GM18870 (cell line): ENCODE measurements around the gene ENHO.

Source experiments
- ATAC-seq: cut with Tn5 transposase; IDR thresholded peaks from one replicate; pipeline ENCODE4 v1.9.1; 2021; ENCODE audit warnings: moderate library complexity; ENCODE audit not compliant: unreplicated experiment

The ENHO gene

GRCh38 chr9:34508463-34508862, 14.3 kb downstream of the ENHO start:
- ATAC-seq: no peak

- ATAC-seq: no peak
These were observed 14.8 kb downstream of the ENHO start for GRCh38 chr9:34507966-34508365.

GRCh38 chr9:34507556-34507955, 15.2 kb downstream of the ENHO start:
- no peak for ATAC-seq

DNA sequence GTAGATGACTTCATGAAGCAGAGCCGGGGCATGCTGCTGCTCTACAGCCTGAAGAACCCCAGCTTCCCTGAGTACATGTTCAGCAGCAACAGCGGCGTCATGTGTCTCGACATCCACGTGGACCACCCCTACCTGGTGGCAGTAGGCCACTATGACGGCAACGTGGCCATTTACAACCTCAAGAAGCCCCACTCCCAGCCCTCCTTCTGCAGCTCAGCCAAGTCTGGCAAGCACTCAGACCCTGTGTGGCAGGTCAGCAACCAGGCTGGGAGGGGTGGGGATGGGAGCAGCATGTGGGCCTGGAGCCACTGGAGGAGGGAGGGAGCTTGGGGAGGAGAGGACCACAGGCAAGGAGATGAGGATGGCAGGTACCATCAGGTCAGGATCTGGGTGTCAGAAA, 16.2 kb downstream of the ENHO start:
- ATAC-seq: no peak

DNA sequence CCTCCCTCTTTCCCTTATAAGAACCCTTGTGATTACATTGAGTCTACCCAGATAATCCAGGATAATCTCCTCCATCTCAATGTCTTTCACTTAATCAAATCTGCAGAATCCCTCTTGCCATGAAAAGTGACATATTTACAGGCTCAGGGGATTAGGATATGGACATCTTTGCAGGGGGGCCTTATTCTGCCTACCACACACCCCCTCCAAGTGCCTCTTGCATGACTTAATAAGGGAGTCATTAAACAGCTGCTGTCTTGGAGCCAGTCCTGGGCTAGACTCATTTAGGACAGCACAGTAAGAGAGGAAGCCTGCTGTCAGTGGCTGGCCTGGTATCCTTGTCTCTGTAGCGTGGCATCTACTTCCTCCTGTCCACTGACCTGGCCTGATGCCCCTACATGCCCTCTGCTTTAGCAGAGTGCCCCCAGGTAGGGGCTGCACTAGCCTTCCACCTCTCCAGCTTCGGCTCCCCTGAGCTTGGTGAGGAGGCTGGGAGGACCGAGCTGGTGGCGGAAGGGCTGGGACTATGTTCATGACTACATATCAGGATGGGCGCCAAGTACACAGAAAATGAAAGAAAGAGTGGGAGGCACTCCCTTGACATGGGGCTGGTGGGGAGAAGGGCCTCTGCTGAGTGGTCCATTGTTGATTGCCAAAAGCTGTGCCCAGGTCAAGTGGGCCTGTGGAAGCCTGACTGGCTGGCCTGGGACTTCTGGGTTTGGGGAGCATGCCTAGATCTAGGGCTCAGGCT, 17.2 kb downstream of the ENHO start:
- no peak for ATAC-seq

DNA sequence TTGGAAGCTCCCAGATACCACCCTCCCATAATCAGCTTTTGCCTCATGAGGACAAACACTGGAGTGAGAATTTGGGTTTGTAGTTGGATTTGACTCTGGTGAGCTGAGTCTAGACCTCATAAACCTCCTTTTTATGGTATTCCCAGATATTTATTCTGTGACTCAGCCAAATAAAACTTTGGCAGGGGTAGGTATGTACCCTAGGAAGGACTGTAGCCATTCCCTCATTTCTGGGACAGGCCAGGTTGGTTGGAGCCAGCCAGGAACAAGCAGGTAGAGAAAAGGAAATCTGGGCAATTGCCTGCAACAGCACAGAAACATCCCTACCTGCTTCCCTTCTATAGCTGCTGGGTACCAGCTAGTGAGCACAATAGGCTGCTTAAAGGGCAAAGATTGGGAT, 19.4 kb downstream of the ENHO start:
- ATAC-seq: no peak

DNA sequence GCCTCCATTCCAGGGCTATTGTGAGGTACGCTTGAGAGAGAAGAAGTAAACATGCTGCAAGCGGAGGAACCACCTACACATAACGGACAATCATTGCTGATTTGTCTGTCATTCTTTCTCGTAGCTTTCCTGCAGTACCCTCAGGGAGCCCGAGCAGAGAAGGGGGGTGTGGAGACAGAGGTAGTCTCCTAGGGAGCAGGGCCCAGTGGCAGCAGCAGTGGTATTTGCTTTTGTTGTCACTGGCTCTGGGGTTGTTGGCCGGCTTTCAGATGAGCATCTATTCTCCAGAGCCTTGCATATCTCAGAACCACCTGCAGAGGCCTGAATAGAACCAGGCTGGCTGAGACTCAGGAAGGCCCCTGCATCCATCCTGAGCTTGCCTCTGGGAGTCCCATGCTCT, 19.9 kb downstream of the ENHO start:
- ATAC-seq: no peak

DNA sequence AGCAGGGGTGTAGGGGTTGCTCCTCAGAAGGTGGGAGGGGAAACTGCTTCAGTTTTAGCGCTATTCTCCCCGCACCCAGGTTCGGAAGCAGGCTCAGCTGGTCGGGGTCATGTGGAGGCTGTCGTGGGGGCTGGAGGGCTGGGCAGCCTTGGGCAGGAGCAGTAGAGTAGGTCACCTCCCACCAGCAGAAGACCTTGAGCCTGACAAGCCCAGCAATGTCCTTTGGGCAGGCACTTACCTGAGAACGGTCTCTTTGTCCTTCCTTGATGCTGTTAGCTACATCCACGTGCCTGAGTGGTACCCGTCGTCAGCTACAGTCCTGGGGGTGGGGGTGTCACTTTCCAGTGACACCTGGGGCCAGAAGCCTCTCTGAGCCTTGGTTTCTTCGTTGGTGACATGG, 20.3 kb downstream of the ENHO start:
- ATAC-seq: no peak

DNA sequence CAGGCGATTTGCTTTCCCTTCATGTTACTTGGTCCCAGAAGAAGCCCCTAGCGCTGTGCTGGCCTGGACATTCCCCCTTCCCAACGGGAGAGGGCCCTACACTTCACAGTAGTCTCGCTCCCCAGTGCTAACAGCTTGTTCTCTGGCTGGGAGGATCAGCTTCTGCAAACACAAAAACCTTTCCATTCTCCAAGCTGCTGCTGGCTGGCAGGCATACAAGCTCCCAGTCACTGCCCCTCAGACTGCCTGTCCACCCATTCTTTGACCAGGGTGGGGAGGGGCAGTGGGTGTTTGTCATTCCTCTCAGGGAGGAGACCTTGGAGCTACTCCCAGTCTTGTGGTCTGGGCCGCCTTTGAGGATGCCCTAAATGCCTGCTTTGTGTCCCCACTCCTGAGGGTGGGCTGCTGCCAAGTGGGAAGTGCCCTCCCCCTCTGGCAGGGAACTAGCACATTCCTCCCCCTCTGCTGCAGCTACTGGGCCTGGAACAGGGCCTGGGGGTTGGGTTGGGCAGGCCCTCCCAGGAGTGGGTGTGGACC, 20.8 kb downstream of the ENHO start:
- ATAC-seq: no peak

DNA sequence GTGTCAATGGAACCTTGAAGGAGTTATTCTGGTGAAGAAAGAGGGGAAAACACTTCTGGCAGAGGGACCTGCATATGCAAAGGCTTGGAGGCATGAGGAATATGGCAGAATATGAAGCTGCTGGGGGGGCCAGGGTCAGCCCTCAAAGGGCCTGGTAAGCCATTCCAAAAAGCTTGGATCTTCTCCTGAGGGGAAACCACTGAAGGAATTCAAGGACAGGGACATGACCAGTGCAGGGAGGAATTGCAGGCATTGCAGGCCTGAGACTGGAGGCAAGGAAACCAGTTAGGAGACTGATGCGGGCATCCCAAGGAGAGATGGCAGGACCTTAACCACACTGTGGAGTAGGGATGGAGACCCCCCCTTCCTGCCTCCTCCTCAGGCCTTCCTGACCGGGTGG, 21.4 kb downstream of the ENHO start:
- ATAC-seq: no peak

- ATAC-seq: no peak
These were observed 22.0 kb downstream of the ENHO start for GRCh38 chr9:34500623-34501267.

DNA sequence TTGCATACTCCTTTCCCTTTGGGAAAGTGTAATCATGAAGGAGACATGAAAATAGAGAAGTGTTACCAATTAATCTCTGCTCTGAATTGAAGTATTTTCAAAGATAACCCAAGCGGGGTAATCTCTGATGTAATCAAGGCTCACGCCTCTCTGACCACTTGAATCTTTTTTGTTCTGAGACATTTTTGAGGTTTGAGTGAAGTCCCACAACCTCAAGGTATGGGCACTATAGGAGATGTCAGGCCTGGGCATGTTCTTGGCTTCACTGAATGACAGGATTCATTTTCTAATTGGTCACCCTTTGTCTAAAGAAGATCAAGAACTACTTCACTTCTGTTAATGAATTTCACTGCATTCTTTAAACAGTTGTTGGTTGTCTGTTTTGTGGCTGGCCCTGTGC, 23.7 kb downstream of the ENHO start:
- no peak for ATAC-seq

DNA sequence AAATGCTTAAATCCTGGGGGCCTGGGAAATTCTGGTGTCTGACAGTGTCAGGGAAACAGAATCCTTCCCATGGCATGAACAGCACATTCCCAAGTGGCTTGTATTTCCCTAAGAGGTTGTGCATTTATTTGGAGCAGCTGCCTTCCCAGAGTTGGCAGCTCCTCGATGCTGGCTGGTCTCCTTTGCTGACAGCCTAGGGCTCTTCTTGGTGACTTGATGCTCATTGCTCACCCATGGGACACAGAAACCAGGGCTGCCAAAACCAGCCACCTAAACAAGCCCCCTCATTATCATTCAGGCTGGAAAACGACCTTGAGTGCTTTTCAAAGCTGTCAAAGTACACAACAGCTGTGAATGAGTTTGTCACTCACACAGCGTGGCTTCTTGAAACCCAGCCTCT, 24.2 kb downstream of the ENHO start:
- no peak for ATAC-seq

DNA sequence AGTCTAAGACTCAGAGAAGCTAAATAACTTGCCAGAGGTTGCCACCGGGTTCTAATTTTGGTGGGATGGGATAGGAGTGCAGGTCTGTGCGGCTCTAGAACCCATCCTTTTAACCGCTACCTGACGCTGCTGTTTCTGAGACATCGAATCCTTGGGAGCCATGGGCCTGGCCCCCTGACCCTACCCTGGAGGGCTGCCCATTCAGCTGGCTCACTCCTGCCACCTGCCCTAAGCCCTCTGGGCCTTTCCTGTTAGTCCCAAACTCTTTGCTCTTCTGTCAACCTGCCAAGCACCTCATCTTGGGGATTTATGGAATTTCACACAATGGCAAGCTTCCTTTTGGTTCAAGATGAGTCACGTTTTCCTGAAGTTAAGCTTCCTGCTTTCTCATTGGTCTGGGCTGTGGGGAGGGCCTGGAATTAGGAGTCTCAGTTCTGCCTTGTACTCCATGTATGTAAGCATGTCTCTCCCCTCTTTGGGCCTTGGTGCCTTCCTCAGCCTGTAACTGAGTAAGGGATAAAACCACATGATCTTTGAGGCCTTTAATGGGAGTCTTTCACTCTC, 26.6 kb downstream of the ENHO start:
- ATAC-seq: no peak

DNA sequence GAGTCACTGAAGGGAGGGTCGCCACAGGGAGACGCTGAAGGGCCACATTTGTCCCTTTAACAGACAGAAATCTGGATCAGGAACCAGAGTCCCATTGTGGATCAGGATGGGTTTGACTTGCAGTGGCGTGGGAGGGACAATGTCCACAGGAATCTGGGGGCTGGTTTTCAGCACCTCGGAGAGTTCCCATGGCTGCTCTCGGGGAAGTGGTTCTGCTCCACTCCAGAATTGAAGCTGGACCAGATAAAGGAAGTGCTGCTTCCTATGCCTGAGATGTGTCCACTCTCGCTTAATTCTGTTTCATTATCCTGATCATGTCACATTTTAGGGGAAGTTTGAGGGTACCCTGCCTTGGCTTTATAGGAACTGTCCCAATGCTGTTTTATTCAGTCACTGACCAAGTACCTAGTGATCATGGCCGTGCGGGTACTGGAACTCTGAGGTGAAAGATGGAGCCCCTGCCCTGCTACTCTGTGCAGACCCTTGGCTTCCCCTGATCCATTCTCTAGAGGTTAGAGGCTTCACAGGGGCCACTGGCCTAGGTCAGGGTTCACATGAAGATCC, 28.7 kb downstream of the ENHO start:
- no peak for ATAC-seq

- ATAC-seq: no peak
These were observed 30.7 kb downstream of the ENHO start for GRCh38 chr9:34492051-34492450.

- no peak for ATAC-seq
These were observed 31.2 kb downstream of the ENHO start for GRCh38 chr9:34491596-34491995.

DNA sequence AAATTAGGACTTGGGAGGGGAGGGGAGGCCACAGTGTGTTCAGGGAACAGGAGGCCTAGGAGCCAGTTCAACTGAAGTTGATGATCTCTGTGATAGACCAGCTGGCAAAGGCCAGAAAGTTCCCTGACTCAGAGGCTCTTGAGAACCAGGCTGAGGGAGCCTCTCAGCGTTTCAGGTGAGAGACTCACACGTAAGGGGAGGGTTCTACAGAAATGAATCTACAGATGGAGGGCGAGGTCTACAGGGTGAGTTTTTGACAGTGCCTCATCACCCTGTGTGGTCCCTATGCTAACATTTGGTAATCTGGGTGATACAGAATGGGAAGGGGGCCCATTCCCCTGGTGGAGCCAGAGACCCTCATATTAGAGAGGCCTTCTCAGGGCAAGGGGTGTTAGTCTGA, 32.0 kb downstream of the ENHO start:
- ATAC-seq: no peak

GRCh38 chr9:34490360-34490759, 32.4 kb downstream of the ENHO start:
- ATAC-seq: no peak

- no peak for ATAC-seq
These were observed 36.2 kb downstream of the ENHO start for GRCh38 chr9:34486572-34486971.

DNA sequence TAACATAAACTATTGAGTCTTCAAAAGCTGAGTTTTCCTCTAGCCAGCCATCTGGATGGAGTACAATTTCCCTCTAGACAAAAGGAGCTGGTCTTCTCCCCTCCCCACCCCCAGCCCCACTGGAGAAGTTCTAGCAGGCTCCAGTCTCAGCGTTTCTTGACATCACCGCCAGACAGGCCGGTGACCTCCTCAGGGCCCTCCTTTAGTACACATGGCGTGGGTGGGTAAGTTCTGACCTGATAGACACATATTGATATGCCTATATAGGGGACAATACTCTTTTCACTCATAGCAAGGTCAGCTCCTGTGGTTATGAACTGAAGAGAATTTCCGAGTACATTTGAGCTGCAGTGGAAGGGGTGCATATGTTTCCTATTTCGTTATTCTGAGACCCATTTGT, 37.0 kb downstream of the ENHO start:
- ATAC-seq: no peak

GRCh38 chr9:34484678-34485077, 38.1 kb downstream of the ENHO start:
- ATAC-seq: no peak
